Measurements from ENCODE around the gene TMEM184B.

Gene TMEM184B

DNA sequence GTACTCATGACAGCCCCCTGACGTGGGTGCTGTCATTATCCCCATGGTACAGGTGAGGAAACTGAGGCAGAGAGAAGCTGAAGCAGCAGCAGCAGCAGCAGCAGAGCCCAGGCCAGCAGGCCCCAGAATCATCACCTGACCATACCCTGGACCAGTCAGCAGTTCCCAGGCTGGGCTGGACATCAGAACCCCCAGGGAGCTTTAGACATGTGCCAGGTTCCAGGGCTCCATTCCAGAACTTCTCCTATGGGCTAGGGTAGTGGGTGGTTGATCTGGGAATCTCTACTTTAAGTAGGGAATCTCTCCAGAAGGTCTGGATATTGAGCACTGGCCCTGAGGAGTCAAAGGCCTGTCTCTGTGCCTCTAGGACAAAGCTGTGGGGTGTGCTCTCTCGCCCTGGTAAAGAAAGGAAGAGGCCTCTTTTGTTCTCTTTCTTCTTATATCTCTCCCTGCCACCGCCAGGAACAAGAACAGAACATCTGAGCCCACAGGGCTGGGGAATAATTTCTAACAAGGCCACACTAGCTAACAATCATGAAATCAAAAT lies 44.4 kb downstream of the TMEM184B start:
- no peaks in the 10 kb centered on the region for H4K20me1 ChIP-seq (ENCODE audit: low read depth, low read length)
- no peaks in the 10 kb centered on the region for H3K9me3 ChIP-seq (ENCODE audit: insufficient read depth, low read length)
- H3K27me3 ChIP-seq (ENCODE audit: low read length): no peaks in the 10 kb centered on the region
- no peak overlapping the region for H3K27ac ChIP-seq (ENCODE audit: low read depth, low read length)
- TF ChIP-seq EZH2phosphoT487 (conservative IDR thresholded peaks at IDR 0.05; ENCODE audit: low read length): no peak
- TF ChIP-seq, protein P1, sequence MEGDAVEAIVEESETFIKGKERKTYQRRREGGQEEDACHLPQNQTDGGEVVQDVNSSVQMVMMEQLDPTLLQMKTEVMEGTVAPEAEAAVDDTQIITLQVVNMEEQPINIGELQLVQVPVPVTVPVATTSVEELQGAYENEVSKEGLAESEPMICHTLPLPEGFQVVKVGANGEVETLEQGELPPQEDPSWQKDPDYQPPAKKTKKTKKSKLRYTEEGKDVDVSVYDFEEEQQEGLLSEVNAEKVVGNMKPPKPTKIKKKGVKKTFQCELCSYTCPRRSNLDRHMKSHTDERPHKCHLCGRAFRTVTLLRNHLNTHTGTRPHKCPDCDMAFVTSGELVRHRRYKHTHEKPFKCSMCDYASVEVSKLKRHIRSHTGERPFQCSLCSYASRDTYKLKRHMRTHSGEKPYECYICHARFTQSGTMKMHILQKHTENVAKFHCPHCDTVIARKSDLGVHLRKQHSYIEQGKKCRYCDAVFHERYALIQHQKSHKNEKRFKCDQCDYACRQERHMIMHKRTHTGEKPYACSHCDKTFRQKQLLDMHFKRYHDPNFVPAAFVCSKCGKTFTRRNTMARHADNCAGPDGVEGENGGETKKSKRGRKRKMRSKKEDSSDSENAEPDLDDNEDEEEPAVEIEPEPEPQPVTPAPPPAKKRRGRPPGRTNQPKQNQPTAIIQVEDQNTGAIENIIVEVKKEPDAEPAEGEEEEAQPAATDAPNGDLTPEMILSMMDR (IDR thresholded peaks at IDR 0.05; ENCODE audit: insufficient read depth, low read length, poor library complexity, severe bottlenecking): no peak
- no peak overlapping the region for H3K4me3 ChIP-seq (ENCODE audit: insufficient read depth, low read length, poor library complexity, severe bottlenecking)
- H3K9me2 ChIP-seq (replicated peaks; ENCODE audit: insufficient read depth, low read length): no peaks in the 10 kb centered on the region
- no peak overlapping the region for H3K4me2 ChIP-seq (ENCODE audit: low read depth, low read length, poor library complexity, severe bottlenecking)
- H3K9ac ChIP-seq (ENCODE audit: low read length): no peak overlapping the region
- H3F3A ChIP-seq (ENCODE audit: insufficient read depth): no peaks in the 10 kb centered on the region
- H2AFZ ChIP-seq (ENCODE audit: low read depth, low read length, severe bottlenecking): no peak overlapping the region
- no peaks in the 10 kb centered on the region for H3K79me2 ChIP-seq (ENCODE audit: insufficient read depth, low read length)
- no peaks in the 10 kb centered on the region for H3K36me3 ChIP-seq (ENCODE audit: low read length)

GRCh38 chr22:38226853-38227649 lies 45.8 kb downstream of the TMEM184B start:
- H3F3A ChIP-seq (ENCODE audit: insufficient read depth): no peaks in the 10 kb centered on the region
- no peaks in the 10 kb centered on the region for H3K9me2 ChIP-seq (replicated peaks; ENCODE audit: insufficient read depth, low read length)
- H3K27ac ChIP-seq (ENCODE audit: low read depth, low read length): no peak overlapping the region

DNA sequence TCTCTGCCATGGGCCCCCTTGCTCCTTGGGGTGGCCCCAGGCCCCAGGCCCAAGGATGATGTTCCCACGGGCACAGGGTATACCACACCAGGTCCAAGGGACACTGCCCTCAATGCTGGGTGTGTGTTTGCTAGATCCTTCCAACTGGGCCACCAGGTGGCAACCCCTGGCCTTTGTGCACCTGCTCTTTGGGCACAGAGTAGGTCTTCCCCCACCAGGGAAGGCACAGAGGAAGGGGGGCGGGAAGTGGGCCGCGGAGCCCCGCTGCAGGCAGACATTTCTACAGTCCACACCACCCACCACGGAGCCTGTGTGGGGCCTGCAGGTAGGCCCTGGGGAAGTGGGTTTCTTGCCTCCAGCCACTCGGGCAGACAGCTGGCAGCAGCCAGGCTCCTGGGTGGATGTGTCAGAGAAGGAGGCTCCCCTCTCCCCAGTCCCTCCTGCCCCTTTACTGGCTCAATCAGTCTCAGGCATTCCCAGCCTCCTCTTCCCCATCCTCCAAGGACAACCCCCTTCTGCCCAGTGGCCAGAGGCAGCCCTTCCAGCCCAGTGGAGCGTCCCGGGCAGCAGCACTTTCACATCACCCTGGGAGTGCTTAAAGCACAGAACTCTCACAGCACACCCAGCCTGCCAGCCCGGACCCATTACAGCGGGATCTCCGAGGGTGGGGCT lies 49.4 kb downstream of the TMEM184B start:
- H4K20me1 ChIP-seq (ENCODE audit: low read depth, low read length): no peaks in the 10 kb centered on the region
- H3K27ac ChIP-seq (ENCODE audit: low read depth, low read length): no peak overlapping the region
- no peak for TF ChIP-seq EZH2phosphoT487 (conservative IDR thresholded peaks at IDR 0.05; ENCODE audit: low read length)
- TF ChIP-seq, protein P1 (IDR thresholded peaks at IDR 0.05; ENCODE audit: insufficient read depth, low read length, poor library complexity, severe bottlenecking): no peak
- no peaks in the 10 kb centered on the region for H3K9me3 ChIP-seq (ENCODE audit: insufficient read depth, low read length)
- no peak overlapping the region for H3K9ac ChIP-seq (ENCODE audit: low read length)
- no peaks in the 10 kb centered on the region for H3K27me3 ChIP-seq (ENCODE audit: low read length)
- H3K4me2 ChIP-seq (ENCODE audit: low read depth, low read length, poor library complexity, severe bottlenecking): no peak overlapping the region
- H3K4me3 ChIP-seq (ENCODE audit: insufficient read depth, low read length, poor library complexity, severe bottlenecking): no peak overlapping the region
- no peaks in the 10 kb centered on the region for H3K36me3 ChIP-seq (ENCODE audit: low read length)
- H2AFZ ChIP-seq (ENCODE audit: low read depth, low read length, severe bottlenecking): no peak overlapping the region
- no peaks in the 10 kb centered on the region for H3K9me2 ChIP-seq (replicated peaks; ENCODE audit: insufficient read depth, low read length)
- no peaks in the 10 kb centered on the region for H3K79me2 ChIP-seq (ENCODE audit: insufficient read depth, low read length)
- H3F3A ChIP-seq (ENCODE audit: insufficient read depth): no peaks in the 10 kb centered on the region

More at GRCh38 chr22:38226853-38227649, 45.8 kb downstream of the TMEM184B start:
- no peaks in the 10 kb centered on the region for H3K9me3 ChIP-seq (ENCODE audit: insufficient read depth, low read length)
- no peak overlapping the region for H3K9ac ChIP-seq (ENCODE audit: low read length)
- no peaks in the 10 kb centered on the region for H3K79me2 ChIP-seq (ENCODE audit: insufficient read depth, low read length)
- no peak overlapping the region for H2AFZ ChIP-seq (ENCODE audit: low read depth, low read length, severe bottlenecking)
- H3K4me2 ChIP-seq (ENCODE audit: low read depth, low read length, poor library complexity, severe bottlenecking): no peak overlapping the region
- no peak overlapping the region for H3K4me3 ChIP-seq (ENCODE audit: insufficient read depth, low read length, poor library complexity, severe bottlenecking)
- TF ChIP-seq, protein P1 (IDR thresholded peaks at IDR 0.05; ENCODE audit: insufficient read depth, low read length, poor library complexity, severe bottlenecking): no peak
- TF ChIP-seq EZH2phosphoT487 (conservative IDR thresholded peaks at IDR 0.05; ENCODE audit: low read length): no peak
- no peaks in the 10 kb centered on the region for H3K27me3 ChIP-seq (ENCODE audit: low read length)
- H4K20me1 ChIP-seq (ENCODE audit: low read depth, low read length): no peaks in the 10 kb centered on the region
- no peaks in the 10 kb centered on the region for H3K36me3 ChIP-seq (ENCODE audit: low read length)

Measured in SU-DHL-6 (cell line).